Kidney glomerular epithelial cell (primary cell): ENCODE measurements around the gene RPUSD4.

Experiments used
- DNase-seq: peaks from one replicate; lab custom pipeline; 2025; lab: John Stamatoyannopoulos, UW

RPUSD4 gene

GRCh38 chr11:126182787-126183445 lies 28.5 kb downstream of the RPUSD4 start:
- no peak for DNase-seq

DNA sequence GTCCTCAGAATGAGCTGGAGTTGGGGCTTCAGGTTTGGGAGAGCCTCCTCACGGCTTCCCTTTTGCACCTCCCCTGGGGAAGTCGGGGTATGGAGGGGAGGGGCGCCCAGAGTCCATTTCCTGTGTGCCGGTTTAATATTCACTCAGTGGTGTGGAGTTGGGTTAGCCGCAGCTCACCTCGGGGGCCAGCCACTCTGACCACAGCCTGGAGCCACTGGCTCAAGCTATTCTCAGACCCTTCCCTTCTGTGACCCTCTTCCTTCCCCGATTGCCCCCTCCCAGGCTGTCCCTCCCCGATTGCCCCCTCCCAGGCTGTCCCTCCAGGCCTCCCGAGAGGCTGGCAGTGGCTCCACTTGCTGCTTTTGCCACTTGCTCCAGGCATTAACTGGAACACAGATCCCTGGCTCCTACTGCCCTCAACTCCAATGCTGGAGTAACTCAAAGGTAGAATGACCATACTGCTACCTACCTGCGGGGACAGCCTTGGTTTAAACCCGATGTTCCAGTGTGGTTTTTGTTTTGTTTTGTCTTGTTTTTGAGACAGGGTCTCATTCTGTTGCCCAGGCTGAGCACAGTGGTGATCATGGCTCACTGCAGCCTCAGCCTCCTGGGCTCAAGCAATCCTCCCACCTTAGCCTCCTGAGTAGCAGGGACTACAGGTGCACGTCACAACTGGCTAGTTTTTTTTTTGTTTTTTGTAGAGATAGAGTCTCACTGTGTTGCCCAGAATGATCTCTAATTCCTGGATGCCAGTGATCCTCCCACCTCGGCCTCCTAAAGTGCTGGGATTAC lies 29.3 kb downstream of the RPUSD4 start:
- no peak for DNase-seq

DNA sequence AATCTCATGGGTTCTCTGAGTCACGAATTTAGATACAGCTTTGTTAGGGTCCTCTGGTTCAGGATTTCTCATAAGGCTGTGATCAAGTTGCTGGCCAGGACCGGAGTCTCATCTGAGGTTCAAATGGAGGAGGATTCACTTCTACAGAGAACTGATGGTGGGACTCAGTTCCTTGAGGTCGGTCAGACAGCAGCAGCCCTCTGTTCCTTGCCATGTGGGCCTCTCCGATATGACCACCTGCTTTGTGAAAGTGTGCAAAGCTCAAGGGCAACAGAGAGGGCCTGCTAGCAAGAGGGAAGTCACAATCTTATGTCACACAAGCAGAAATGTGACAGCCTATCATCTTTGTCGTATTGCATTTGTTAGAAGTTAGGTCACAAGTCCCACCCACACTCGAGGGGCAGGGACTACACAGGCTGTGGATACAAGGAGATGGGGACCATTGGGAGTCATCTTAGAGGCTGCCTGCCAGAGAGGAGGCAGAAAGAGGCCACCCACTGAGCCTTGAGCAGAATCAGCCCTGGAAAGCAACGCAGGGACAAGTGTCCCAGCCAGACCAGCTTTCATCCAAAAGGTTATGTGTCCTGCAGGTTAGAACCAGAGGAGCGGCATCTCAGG lies 34.5 kb downstream of the RPUSD4 start:
- DNase-seq, result no peak

- no peak for DNase-seq
These were observed 36.1 kb downstream of the RPUSD4 start for GRCh38 chr11:126175393-126175792.

DNA sequence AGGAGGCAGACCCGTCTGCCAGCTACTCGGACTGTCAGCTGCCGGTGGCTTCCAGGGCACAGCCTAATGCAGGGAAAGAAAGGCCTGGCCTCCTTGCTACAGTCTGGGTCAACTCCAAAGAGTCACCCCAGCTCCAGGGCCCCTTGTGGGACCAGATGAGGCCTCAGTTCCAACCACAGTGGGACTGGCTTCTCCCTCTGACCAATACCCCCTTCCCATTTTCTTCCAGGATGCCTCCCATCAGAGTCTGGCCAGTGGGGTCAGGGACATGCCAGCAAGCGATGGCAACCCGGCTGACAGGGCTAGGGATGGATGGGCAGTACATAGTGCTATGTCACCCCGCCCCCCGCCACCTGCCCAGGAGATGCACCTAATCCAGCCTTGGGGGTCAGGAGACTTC lies 36.6 kb downstream of the RPUSD4 start:
- no peak for DNase-seq

DNA sequence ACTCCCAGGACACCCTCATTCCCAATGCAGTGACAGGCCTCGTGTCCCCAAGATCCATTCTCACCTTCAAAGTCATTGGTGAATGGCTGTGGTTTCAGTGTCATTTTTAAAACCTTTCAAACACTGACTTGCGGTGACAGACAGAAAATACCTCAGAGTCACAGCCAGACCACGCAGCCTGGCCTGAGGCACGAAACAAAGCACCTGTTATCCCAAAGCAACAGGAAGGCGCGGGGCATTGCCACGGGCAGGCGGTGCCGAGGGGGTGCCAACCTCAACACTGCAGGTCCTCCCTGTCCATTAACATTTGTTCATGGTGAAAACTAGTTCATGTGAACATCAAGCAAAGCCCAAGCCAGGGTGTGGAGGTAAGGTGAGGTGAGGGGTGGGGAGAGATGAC lies 38.2 kb downstream of the RPUSD4 start:
- no peak for DNase-seq

DNA sequence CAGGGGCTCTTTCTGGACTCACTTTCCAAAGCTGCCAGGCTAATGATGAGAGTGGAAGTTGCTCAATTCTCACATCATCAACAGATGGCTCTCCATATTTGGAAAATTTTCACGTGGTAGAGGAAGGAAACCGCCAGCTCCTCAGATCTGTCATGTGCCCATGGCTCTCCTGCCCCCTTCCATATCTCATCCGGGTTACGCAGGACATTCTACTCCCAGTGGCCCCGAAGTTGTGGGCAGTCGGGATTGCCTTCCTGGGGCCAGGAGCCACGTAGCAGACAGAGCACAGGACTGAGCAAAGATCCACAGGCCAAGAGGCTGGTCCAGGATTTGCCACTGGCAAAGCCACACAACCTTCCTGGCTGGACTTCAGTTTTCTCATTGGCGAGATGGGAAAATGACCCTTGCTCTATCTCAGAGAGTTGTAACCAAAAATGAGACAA lies 38.8 kb downstream of the RPUSD4 start:
- DNase-seq, result no peak

GRCh38 chr11:126169291-126169690 lies 42.2 kb downstream of the RPUSD4 start:
- no peak for DNase-seq

GRCh38 chr11:126167488-126167887 lies 44.0 kb downstream of the RPUSD4 start:
- no peak for DNase-seq

- DNase-seq, result no peak
These were observed 45.0 kb downstream of the RPUSD4 start for GRCh38 chr11:126166413-126166812.

DNA sequence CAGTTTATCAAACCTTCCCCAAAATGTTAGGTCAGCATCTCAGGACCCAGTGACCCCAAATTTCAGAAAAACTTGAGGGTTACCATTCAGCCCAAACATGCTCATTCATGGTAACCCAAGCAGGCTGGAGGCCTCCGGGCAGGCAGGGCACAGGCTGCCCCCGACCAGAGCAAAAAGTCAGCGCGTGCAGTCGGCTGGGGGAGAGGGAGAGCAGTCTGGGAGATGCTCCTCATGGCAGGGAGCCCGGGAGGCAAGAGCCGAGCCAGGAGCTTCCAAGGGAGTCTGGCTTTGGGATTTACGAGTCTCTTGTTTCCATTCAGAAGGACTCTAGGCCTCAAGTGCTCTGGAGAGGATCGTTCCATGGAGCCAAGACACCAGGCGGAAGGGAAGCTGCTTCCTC lies 45.7 kb downstream of the RPUSD4 start:
- no peak for DNase-seq

DNA sequence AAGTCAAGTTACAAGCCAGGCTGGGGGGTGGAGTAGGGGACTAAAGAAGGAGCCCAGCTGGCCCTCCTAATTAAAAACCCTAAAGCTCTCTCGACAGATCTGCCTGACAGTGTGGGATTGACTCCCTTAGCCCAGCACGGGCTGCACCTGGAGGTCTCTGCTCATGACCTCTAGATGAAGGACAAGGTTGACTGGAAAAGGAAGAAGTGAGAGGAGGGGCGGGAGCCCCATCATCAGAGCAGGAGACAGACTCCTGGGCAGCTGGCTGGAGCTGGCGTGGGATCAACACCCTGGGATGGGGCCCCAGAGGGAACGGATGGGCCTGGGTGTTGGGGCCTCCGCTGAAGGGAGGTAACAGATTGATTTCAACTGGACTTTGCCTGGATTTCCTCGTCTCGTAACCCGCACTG lies 46.1 kb downstream of the RPUSD4 start:
- no peak for DNase-seq

DNA sequence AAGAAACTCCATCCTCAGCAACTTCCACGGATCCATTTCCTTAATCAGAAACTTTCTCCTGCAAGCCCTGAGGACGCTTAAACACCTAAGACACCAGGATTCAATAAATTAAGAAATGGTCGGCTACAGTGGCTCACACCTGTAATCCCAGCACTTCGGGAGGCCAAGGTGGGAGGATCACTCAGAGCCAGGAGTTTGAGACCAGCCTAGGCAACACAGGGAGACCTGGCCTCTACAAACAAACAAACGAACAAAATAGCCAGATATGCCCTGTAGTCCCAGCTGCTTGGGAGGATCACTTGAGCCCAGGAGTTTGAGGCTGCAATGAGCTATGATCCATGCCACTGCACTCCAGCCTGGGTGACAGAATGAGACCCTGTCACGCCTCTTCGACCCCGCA lies 46.7 kb downstream of the RPUSD4 start:
- DNase-seq, result no peak

DNA sequence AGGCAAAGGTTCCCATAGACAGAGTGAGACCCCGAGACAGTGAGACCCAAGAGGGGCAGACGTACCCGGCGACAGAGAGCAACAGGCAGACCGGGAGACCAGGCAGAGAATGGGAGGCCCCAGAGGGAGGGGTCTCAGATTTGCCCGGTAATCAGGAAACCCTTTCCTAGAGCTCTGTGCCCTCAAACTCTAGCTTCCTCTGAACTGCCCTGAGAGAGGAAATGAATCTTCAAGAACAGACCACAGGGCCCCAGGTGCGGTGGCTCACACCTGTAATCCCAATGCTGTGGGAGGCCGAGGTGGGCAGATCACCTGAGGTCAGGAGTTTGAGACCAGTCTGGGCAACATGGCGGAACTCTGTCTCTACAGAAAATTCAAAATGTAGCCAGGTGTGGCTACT lies 47.7 kb downstream of the RPUSD4 start:
- no peak for DNase-seq

GRCh38 chr11:126163074-126163700 lies 48.3 kb downstream of the RPUSD4 start:
- DNase-seq, result peak; percentile 91

DNA sequence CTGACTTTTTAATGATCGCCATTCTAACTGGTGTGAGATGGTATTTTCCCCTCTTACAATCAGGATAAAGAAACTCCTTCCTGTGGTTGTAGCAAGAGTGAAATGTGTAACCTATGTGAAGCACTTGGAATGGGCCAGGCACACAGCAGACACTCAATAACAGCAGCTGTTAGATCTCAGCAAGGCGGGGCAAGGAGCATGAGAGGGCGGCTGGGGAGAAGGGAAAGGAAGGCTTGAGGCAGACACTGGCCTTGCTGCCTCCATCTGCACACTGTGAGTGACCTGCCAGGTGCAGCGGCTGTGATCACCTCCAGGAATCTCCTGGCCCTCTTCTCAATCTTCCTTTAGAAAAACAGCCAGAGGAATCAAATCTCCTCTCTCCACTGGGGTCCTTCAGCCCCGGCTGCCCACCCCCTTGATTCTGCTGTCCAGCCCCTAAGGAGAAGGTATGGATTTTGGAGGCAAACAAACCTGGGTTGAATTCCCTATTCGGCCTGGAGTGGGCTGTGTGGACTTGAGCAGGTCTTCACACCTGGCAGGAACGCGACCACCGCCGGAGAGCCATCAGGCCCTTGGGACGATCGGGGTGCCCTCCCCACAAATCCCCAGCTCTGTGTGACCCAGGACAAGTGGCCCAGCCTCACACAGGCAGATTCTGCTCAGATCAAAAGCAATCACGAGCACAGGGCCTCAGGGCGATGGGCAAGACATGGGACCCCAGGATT lies 49.0 kb downstream of the RPUSD4 start:
- no peak for DNase-seq

- DNase-seq, result no peak
These were observed 50.4 kb downstream of the RPUSD4 start for GRCh38 chr11:126161023-126161391.

GRCh38 chr11:126160345-126161022 lies 51.0 kb downstream of the RPUSD4 start:
- DNase-seq, result no peak

DNA sequence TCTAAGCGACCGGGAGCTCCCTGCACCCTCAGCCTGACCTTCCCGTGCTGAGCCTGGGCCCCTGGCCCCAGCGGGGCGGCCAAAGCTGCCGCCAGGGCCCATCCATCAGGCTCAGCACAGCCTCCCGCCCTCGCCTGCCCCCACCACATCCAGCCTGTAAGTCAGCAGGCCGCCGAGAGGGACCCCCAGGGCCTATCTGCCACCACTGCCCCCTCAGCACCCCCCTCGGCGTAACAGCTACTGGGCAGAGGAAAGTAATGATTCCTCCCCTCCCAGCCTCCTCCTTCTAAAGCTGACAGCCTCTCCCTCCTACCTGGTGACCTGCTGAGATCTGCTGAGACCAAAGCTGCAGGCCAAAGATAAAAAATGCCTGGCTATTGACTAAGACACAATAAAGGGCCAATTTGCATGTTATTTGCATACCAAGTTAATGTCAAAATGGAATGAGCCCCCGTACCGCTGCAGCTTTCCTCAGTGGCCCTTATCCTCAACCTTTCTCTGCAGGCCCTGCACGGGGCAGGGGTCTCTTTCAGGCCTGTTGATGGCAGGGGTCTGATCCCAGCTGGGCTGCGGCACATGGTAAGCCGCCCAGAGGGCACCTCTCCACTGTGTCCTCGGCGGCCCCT lies 51.6 kb downstream of the RPUSD4 start:
- no peak for DNase-seq

DNA sequence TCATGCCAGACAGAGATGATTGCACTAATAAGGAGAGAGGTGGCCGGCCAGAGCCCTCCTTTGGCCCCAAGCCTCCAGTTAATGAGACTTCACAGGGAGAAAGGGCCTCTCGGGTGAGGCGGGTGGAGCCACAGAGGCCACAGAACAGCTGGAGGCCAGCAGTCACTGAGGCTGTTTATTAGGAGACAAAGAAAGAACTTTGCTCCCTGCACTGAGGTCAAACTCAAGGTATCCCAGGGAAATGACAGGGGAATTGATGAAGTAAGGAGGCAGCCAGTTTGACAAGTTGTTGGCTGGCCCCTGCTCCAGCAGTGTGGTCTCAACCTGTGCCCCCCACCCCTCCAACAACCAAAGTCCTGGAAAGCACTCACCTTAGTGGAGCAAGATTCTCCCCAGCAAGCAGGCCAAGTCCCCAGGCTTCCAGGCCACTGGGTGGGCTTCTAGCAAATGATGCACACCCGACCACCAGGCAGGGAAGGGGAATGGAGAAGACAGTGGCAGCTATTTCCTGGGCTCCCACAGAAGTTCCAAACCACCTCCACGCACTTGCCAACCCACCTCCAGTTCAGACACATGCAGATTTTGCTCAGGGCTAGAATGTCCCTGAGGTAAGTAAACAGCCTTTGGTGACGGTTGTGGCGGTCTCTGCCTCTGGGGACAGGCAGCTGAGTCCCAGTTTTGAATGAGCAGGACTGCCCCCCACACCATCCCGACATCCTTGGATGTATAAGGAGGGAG lies 53.2 kb downstream of the RPUSD4 start:
- no peak for DNase-seq
